GM21526 (cell line): ENCODE measurements around the gene TNFAIP6.

Experiments
- ATAC-seq: cut with Tn5 transposase; IDR thresholded peaks from one replicate; pipeline ENCODE4 v1.9.1; 2021; ENCODE audit warnings: moderate library complexity; ENCODE audit not compliant: unreplicated experiment, low FRiP score

Gene TNFAIP6

GRCh38 chr2:151358166-151358970 is 976 bp downstream of the TNFAIP6 start:
- ATAC-seq: no peak

DNA sequence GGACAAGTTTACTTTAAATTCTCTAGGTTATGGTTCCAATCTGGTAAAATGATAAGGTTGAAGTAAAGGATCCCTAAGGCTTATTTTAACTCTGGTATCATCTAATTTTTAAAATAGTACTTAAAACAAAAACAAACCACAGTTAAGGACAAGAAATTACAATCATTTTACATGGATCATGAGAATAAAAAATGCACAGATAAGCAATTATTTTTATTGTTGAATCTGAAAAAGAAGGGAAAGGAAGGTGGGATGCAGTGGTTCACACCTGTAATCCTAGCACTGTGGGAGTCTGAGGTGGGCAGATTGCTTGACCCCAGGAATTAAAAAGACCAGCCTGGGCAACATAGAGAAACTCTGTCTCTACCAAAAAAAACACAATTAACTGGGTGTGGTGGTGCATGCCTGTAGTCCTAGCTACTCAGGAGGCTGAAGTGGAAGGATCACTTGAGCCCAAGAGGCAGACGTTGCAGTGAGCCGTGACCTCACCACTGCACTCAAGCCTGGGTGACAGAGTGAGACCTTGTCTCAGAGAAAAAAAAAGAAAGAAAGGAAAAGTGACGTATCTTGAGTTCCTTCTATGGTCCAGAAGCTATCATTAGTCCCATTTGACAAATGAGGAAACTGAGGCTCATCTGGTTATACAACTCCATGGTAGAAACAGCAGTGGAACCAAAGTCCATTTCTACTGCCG is 2.5 kb downstream of the TNFAIP6 start:
- ATAC-seq: no peak

GRCh38 chr2:151361674-151362370 is 4.4 kb downstream of the TNFAIP6 start:
- no peak for ATAC-seq

DNA sequence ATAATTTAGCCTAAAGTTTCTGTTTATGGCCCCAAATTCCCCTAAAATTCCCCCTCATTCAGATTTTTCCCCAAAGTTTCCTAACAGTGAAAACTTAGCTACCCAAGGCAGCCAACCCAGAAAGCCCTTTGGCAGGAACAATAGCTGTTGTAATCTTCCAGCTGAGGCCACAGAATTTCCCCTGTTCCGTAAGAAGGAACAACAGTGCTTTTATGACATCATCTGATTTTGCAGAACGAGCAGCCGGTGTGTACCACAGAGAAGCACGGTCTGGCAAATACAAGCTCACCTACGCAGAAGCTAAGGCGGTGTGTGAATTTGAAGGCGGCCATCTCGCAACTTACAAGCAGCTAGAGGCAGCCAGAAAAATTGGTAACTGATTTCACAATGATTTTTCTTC is 6.3 kb downstream of the TNFAIP6 start:
- no peak for ATAC-seq

DNA sequence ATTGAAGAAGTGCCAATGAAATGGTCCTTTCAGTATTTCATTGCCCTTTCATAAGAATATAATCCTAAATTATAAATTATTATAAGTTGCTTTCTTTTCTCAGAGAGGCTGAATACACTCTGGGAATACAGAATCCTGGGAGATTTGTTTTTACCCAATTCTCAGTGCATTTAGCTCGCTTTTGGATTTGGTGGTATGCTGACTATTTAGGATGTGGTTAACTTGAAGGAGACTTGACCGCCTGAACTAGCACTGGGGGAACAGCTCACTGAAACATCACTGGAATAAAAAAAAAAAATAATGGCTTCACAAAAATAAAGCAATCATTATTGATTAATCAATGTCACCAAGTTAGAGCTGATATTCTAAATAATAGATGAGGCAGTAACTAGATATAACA is 10.2 kb downstream of the TNFAIP6 start:
- ATAC-seq: no peak

- peak; percentile 90 for ATAC-seq
Measured at GRCh38 chr2:151374436-151374835, 17.0 kb downstream of the TNFAIP6 start.

- no peak for ATAC-seq
Measured at GRCh38 chr2:151379169-151379568, 21.8 kb downstream of the TNFAIP6 start.

DNA sequence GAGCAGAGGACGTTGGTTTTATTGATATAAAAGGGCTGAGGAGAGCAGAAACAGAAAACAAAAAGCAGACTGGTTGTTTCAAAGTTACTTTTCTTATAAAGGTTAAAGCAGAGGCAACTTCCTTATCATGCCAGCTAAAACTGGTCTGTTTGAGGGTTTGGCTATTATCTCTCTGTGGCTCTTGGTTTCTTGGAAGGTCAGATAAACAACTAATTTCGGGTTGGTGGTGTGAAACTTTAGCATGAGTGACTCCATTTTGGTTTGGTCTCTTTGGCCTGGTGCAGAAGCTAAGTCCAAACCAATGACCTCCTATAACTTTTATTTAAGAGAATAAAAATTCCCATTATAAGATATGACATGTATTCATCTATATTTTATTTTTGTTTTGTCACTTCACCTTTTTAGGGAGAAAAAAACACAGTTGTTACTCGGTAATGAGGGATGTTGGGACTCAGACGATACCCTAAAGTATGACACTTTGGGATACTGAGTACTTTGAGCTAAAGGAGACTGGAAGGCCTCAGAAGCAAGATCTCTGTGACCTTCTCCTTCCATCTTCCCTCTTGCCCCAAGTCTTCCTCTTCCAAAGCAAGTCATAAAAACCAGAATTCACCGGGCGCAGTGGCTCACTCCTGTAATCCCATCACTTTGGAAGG is 23.3 kb downstream of the TNFAIP6 start:
- no peak for ATAC-seq

- no peak for ATAC-seq
Measured at GRCh38 chr2:151381266-151381665, 23.9 kb downstream of the TNFAIP6 start.

DNA sequence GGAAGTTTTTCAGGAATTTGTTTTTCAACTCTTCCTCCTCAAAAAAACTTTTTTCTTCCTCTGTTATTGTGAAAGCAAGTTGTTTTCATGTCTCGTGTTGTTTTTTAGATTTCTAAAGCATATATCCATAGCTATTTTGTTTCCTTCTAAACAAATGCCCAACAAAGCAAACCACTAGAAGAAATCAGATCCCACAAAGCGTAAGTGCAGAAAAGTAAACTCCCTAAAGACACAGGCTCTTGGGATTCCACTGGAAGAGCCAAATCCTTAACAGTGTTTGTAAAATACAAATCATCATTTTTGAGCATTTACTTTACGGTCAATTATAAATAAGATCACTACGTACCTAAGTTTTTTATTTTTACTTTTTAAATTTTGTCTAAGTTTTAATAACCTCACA is 30.6 kb downstream of the TNFAIP6 start:
- ATAC-seq: no peak

GRCh38 chr2:151391436-151391835 is 34.0 kb downstream of the TNFAIP6 start:
- no peak for ATAC-seq

DNA sequence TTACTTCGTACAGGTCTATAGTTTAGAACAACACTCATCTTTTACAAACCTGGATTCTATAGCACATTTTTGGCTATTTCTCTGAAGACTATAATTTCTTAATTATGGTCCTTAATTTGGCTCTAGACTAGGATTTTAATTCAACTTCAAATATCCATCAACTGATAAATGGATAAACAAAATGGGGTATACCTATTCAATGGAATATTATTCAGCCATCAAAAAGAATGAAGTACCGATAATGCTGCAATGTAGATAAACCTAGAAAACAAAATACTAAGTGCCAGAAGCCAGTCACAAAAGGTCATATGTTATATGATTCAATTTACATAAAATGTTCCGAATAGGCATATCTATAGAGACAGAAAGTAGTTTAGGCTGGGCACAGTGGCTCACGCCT is 37.1 kb downstream of the TNFAIP6 start:
- no peak for ATAC-seq

DNA sequence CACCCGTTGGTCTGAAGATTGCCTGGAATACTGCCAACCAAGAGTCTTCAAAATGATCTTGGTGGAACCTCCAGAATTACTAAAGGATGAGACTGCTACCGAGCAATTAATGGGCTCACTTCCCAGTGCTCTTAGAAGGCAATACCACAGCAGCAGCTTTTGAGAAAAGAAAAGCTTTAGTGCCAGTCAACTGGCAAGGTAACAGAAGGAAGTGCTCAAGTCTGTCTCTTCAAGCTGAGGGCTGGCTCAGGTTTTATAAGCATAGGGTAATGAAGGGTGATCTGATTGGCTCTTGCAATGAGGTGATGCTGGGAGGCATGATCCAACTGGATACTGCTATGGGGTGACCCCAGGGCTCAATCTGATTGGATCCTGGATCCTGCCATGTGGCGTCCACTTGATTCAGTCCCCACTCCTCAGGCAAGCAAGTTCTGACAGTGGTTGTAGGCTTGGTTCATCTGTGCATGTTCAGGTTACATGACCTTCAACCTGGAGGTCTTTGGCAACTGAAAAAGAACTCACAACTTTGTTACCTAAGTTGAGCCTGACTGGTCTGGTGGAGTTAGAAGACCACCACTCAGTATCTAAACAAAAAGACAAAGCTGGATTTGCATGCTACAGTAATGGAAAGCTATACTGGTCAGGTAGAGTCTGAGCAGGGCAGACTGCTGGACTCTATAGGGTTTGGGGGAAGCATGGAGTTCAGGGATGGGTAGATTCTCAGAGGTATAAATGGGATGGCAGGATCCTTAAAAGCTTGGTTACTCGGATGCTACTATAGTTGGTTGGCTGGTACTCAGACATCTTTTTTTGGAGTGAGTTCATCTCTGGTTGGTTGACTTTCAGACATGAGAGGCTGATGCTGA is 38.4 kb downstream of the TNFAIP6 start:
- ATAC-seq: no peak

DNA sequence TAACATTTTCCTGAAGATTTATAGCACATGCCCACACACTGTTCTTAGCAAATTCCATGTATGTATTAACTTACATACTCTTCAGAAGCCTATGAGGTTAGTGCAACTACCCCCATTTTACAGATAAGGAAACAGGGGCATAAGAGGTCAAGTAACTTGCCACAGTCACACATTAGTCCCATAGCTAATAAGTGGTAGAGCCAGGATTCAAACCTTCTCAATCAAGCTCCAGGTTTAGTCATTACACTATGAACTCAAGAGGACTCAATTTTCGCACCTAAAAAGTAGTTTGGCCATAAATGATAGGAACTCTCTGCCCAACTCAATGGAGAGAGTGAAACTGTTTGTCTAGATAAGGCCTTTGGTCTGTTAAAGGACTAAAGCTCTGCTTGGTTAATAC is 42.6 kb downstream of the TNFAIP6 start:
- ATAC-seq: no peak

GRCh38 chr2:151401149-151401548 is 43.8 kb downstream of the TNFAIP6 start:
- ATAC-seq: no peak

- no peak for ATAC-seq
Measured at GRCh38 chr2:151403914-151404313, 46.5 kb downstream of the TNFAIP6 start.

DNA sequence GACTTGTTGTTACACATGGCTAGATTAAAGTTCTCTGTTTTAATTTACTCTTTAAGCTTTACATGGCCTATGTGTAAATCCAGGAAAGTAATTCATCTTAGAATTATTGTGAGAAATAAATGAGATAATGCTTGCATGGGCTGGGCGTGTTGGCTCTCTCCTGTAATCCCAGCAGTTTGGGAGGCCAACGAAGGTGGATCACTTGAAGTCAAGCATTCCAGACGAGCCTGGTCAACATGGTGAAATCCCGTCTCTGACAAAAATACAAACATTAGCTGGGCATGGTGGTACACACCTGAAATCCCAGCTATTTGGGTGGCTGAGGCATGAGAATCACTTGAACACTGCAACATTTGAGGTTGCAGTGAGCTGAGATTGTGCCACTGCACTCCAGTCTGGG is 48.0 kb downstream of the TNFAIP6 start:
- no peak for ATAC-seq

GRCh38 chr2:151407281-151407680 is 49.9 kb downstream of the TNFAIP6 start:
- no peak for ATAC-seq

- no peak for ATAC-seq
Measured at GRCh38 chr2:151408788-151409600, 51.6 kb downstream of the TNFAIP6 start.
